ENCODE data around the gene RNASE13.

The RNASE13 gene, protein sequence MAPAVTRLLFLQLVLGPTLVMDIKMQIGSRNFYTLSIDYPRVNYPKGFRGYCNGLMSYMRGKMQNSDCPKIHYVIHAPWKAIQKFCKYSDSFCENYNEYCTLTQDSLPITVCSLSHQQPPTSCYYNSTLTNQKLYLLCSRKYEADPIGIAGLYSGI

DNA sequence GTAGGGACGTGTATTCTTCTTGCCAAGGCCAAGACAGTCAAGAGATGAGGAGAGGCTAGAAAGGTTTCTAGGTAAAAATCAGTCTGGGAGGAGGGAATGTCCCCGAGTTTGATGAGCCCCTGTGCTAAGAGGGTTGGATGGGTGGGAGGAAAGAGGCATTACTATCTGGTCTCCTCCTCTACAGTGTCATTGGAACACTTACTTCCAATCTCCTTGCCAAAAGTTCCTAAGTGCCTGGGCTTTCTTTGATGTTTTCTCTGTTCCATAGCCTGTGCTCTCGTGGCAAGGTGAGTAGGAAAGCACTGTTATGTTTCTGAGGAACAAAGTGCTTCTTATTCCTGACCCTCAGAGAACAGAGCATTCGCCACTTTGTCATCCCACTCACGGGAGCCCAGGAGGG, at the start of gene RNASE13:
Gene RNASE13 (minus strand): TSS at position 101 of the 400 bp plus-strand sequence. CDS start 519 bp downstream, outside the sequence.
- no peak for DNase-seq (ENCODE audit: low read depth in 2 of 2)

DNA sequence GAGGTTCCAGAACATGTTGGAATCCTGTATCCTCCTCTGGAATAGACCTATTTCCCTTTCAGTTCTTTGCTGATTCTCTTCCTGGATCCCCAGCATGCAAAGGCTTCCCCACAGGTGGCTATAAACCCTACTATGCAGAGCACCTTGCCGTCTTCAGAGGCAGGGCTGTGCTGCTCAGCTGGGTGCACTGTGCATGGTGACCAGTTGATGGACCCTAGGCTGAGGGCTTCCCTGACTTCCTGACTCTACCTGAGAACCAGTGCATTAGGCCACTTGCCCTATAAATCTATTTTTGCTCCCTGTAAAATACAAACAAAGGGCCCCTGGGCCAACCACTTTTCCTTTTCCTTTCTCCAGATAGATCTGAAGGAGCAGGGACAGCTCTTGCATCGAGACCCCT, 49.8 kb upstream of the RNASE13 start:
- DNase-seq (ENCODE audit: low read depth in 2 of 2), result no peak

DNA sequence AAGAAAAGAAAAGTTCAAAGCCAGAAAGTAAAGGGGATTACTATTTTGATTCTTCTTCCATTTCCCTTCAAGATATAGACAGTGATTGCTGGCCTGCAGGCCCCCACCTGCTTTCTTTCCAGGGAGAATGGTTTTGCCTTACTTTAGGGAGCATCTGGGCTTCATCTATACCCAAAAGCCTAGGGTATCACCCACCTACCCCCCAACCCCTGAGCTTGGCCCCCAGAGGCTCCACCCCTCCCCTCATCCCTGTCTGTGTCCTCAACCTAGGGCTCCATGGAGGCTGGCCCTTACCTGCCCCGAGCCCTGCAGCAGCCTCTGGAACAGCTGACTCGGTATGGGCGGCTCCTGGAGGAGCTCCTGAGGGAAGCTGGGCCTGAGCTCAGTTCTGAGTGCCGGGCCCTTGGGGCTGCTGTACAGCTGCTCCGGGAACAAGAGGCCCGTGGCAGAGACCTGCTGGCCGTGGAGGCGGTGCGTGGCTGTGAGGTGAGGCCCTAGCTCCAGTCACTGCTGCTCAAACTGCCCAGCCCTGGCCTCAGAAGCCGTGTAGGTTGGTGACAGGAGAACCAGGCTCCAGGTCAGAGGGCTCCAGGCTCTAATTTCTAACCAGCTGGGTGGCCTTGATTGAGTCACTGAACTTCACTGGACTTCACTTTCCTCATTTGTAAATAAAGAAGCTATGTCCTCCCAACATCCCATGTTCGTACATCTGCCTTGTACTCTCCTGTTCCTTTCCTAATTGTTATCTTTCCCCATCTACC, 49.1 kb upstream of the RNASE13 start:
- DNase-seq (ENCODE audit: low read depth in 2 of 2), result no peak

DNA sequence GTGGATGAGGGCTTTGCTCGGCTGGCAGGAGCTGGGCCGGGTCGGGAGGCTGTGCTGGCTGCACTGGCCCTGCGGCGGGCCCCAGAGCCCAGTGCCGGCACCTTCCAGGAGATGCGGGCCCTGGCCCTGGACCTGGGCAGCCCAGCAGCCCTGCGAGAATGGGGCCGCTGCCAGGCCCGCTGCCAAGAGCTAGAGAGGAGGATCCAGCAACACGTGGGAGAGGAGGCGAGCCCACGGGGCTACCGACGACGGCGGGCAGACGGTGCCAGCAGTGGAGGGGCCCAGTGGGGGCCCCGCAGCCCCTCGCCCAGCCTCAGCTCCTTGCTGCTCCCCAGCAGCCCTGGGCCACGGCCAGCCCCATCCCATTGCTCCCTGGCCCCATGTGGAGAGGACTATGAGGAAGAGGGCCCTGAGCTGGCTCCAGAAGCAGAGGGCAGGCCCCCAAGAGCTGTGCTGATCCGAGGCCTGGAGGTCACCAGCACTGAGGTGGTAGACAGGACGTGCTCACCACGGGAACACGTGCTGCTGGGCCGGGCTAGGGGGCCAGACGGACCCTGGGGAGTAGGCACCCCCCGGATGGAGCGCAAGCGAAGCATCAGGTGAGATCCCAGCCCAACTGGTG, 47.0 kb upstream of the RNASE13 start:
- no peak for DNase-seq (ENCODE audit: low read depth in 2 of 2)

DNA sequence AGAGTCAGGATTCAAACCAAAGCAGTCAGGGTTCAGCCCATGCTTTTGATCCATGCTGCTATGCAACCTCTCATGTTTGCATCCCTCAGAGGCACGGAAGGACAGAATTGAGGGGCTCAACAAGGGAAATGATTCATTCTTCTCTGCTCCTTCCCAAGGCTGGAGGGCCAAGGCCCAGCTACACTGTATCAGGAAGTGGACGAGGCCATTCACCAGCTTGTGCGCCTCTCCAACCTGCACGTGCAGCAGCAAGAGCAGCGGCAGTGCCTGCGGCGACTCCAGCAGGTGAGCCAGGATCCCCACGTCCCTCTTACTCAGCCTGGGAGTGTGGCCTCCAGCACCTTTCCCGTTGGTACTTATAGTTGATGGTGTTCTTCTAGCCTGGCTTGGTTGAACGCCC, 44.1 kb upstream of the RNASE13 start:
- no peak for DNase-seq (ENCODE audit: low read depth in 2 of 2)

DNA sequence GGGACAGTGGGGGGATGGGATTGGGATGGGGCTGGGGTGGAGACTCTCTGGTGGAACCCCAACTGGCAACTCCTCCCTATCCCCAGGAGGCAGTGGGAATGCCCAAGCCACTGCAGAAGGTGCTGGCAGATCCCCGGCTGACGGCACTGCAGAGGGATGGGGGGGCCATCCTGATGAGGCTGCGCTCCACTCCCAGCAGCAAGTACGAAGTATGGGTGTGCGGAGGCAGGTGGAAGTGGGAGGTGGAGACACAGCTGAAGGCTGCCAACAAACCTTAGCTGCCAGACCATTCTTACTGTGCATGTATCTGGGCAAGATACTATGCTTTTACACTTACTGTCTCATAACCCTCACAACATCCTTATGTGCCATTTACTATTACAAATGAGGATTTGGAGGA, 43.7 kb upstream of the RNASE13 start:
- no peak for DNase-seq (ENCODE audit: low read depth in 2 of 2)

DNA sequence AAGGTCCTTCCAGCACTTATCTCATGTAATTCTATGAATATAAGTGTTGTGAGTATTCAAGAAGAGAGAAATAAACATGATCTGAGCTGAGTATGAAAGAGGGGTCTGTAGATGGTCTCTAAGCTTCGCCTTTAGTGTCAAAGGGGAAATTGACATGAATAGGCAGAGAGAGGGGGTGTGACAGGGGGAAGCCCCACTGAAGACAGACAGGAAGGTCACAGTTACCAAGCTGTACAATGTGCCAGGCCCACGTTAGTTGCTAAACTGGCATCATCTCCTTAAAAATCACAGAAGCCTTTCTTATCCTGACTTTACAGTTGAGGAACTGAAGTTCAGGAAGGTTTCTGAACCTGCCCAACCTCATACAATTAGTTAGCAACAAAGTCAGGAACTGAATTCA, 43.1 kb upstream of the RNASE13 start:
- DNase-seq (ENCODE audit: low read depth in 2 of 2), result no peak

DNA sequence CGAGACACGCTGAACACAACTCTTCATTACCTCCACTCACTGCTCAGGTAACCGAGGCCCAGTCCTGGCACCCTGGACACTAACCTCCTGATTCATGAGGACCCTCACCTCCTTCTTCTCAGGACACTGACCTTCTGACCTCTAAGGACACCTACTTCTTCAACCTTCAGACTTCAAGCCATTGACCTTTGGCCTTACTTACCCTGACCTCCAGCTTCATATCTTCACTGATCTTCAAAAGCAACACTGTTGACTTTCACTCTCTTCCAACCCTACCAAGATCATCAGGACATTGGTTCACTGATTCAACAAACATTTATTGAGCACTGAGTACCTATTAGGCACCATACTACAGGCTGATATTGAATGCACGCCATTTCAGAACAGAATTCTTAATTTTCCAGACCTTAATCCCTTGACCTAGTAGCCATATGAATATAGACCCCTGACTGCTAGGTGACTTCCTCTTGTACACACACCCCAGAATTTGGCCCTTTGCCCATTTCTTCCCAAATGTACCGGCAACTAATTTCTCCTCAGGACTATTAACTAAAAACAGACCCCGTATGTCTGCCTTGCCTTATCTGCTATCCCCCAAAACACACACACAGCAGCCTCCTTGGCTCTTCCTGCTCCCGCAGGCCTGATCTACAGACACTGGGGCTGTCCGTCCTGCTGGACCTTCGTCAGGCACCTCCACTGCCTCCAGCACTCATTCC, 41.3 kb upstream of the RNASE13 start:
- DNase-seq (ENCODE audit: low read depth in 2 of 2), result no peak

DNA sequence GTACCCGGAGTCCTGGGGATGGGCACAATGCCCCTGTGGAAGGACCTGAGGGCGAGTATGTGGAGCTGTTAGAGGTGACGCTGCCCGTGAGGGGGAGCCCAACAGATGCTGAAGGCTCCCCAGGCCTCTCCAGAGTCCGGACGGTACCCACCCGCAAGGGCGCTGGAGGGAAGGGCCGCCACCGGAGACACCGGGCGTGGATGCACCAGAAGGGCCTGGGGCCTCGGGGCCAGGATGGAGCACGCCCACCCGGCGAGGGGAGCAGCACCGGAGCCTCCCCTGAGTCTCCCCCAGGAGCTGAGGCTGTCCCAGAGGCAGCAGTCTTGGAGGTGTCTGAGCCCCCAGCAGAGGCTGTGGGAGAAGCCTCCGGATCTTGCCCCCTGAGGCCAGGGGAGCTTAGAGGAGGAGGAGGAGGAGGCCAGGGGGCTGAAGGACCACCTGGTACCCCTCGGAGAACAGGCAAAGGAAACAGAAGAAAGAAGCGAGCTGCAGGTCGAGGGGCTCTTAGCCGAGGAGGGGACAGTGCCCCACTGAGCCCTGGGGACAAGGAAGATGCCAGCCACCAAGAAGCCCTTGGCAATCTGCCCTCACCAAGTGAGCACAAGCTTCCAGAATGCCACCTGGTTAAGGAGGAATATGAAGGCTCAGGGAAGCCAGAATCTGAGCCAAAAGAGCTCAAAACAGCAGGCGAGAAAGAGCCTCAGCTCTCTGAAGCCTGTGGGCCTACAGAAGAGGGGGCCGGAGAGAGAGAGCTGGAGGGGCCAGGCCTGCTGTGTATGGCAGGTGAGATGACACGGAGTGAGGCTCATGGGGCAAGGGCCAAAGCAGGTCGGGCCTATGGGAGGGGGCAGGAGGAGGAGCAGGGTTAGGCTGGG, 40.0 kb upstream of the RNASE13 start:
- no peak for DNase-seq (ENCODE audit: low read depth in 2 of 2)

DNA sequence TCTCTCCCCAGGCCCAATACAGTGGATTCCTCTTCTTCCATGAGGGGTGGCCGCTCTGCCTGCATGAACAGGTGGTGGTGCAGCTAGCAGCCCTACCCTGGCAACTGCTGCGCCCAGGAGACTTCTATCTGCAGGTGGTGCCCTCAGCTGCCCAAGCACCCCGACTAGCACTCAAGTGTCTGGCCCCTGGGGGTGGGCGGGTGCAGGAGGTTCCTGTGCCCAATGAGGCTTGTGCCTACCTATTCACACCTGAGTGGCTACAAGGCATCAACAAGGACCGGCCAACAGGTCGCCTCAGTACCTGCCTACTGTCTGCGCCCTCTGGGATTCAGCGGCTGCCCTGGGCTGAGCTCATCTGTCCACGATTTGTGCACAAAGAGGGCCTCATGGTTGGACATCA, 39.3 kb upstream of the RNASE13 start:
- DNase-seq (ENCODE audit: low read depth in 2 of 2), result no peak

DNA sequence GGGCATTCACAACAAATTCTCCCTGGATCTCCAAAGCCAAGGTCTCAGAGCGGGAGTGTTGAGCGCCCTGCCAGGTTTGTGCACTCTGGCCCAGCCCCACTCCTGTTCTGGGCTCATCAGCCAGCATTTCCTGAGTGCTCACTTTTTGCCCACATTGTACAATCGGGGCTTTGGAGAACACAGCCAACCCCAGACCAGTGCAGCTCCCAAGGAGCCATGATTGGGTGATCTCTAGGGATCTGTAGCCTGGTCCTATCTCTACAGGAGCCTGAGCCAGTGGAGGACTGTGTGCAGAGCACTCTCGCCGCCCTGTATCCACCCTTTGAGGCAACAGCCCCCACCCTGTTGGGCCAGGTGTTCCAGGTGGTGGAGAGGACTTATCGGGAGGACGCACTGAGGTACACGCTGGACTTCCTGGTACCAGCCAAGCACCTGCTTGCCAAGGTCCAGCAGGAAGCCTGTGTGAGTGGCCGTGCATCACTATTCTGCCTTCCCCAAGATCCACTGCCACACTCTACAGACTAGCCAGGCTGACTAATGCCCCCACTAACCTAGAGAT, 38.3 kb upstream of the RNASE13 start:
- no peak for DNase-seq (ENCODE audit: low read depth in 2 of 2)

DNA sequence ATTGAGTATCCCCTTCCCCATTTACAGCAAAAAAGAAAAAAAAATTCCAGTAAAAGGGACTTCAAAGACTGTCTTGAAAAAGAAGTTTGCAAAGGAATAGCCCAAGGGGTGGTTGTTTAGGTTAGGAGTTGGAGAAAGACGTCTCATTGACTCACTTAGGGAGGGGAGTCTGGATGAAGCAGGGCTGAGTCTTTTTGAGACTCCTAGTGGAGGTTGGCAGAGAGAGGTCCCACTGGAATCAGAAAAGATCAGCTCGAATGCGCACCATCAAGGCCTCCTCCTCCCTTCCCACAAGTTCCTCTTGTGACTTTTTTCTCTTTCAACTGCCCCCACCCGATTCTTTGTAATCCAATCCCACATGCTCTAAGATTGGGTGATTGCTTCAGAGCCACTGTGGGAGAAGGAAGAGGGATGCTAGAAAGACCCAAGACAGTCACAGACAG, 37.4 kb upstream of the RNASE13 start:
- DNase-seq (ENCODE audit: low read depth in 2 of 2), result no peak

DNA sequence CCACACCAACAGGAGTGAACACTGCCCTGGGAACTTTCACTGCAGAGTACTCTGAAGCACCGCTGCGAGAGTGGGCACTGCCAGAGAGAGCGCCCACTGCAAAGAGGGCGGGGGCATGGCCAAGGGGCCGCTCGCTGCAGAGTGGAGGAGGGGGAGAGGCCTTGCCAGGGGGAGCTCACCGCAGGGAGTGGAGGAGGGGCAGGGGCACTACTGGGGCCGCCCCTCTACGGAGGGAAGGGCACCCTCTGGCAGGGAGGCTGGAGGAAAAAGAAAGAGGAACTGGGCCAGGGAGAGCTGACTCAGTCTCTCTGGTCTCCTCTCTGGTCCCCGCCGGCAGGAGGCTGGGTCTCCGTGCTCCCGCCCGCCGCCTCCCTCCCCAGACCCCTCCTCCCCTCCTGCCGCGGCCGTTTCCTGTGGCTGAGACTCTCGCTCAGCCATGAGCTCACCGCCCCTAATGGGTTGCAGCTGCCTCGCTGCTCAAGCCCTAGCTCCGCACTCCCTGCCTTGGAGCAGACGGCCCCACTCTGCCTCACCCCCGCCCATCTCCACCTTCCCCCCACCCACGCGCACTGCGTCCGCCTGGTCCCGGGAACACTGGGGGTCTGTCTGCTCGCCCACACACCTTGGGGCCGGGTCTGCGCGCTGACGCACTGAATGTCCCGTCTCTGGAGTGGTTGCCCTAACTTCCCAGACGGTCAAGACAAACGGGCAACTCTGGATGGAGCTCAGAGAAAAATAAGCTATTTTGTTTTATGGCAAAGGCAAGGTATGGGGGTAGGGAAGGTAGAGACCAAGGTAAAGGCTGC, 36.8 kb upstream of the RNASE13 start:
- DNase-seq (ENCODE audit: low read depth in 2 of 2), result peak in 1 of 2 donors; percentile 38

DNA sequence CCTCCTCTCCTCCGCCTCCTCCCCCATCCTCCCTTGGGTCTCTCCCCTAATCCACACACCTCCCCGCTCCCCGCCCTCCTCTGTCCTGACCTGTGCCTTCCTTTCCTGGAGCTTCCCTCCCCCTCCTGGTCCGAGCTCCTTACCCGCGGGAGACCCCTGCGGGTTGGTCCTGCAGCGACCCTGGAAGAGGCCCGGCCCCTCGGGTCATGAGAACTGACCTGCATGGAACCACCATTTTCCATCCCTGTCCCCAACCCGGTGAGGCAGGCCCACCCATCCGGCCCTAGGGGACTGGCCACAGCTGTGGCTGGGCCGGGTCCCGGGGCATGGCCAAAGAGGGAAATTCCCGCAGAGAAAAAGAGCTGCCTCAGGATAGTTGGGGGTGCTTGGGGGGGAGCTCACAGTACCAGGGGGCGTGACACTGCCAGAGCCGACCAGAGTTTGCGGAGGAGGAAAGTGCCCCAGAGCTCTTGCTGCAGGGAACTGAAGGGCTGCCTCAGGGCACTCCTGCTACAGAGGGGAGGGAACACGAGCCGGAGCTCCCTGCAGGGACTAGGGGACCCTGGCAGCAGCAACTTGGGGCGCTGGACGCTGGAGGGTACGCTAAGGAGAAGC, 36.1 kb upstream of the RNASE13 start:
- DNase-seq (ENCODE audit: low read depth in 2 of 2), result no peak

DNA sequence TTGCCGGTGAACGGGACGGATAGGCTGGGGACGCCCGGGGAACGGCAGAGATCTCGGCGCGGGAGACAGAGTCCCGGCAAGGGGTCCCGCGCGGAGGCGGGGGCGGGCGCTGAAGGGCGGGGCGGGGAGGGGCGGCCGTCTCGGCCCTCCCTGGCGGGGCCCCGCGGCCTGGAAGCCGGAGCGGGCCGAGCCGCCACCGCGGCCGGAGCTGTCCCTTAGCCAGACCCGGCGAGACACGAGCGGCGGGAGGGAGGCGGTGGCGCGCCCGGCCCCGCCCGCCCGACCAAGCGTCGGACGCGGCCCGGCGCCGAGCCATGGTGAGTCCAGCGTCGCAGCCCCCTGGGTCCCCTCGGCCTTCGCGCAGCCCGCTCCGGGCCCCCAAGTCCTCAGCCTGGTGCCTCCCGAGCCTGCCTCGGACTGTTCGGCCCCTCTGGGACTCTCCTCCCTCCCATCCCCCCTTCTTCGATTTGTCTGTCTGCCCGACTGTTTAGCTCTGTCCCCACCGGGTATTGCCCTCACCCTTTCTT, 35.5 kb upstream of the RNASE13 start, which contains the start of gene ARHGEF40:
Gene ARHGEF40 (plus strand): TSS at position 222 of the 527 bp plus-strand sequence. CDS start 93 bp downstream, at position 315.
- no peak for DNase-seq (ENCODE audit: low read depth in 2 of 2)

DNA sequence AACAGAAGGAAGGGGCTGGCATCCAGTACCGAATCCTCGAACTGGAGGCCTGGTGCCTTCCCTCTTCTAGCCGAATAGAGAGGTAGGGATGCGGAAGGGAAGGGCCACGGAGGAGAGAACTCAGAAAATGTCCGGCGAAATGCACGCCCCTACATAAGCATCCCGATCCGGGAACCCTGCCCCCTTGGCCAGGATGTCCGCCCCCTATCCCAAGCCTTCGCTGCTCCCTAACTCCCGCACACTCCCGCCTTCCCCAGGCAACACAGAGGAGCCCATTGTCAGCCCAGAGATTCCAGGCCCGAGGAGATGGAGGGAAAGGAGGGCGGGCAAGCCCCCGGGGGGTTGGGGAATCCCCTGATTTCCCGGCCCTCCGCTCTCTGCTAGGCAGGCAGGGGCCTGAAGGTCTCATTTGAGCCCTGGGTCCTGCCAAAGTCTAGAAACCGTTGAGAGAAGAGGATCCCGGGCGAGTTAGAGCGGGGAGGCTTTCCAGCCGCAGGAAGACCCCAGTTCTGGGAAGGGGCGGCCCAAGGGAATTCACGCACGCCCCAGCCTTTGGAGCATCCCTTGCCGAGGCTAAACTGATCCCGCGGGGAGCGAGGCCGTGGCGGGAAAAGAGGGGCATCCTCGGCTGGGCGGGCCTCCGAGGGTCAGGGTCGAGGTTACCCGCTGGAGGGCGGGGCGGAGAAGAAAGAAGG, 34.9 kb upstream of the RNASE13 start:
- no peak for DNase-seq (ENCODE audit: low read depth in 2 of 2)

DNA sequence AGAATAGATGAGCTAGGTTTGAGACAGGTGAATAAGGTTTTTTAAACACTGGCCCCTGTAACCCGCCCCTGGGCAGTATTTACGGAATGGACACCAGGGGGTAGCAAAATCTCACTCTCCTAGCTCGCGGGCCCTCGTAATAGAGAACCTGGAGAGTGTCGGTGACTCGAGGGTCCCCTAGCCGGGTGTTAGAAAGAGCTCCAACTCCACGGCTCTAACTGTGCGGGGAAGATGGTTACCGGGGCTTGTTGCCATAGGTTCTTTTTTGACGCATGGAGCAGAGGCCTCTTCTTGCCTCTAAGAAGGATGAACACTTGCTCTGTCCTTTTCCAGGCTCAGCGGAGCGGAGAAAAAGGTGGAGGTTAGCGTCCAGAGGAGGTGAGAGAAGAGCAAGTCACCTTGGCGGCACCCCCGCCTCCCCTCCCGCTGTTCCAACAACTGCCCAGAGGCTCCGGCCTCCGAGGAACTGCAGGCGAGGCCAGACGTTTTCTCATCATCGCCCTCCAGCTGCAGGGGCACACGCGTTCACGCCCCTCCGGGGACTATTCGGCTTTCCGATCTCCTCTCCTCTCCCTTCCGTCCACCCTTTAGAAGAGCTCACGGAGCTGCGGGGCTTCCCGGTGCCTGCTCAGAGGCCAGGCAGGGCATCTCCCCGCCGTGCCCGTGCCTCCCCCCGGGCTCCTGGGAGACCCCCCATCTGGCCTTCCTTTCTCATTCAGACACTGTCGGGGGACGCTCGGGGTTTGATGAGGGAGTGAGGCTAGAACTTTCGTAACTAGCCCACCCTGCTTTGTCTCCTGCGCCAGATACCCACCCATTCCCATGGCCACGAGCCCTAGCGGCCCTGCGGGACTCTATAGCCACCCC, 34.1 kb upstream of the RNASE13 start:
- DNase-seq (ENCODE audit: low read depth in 2 of 2), result no peak
